ENCODE measurements around the gene HMGB3.

- TF ChIP-seq, protein P1, sequence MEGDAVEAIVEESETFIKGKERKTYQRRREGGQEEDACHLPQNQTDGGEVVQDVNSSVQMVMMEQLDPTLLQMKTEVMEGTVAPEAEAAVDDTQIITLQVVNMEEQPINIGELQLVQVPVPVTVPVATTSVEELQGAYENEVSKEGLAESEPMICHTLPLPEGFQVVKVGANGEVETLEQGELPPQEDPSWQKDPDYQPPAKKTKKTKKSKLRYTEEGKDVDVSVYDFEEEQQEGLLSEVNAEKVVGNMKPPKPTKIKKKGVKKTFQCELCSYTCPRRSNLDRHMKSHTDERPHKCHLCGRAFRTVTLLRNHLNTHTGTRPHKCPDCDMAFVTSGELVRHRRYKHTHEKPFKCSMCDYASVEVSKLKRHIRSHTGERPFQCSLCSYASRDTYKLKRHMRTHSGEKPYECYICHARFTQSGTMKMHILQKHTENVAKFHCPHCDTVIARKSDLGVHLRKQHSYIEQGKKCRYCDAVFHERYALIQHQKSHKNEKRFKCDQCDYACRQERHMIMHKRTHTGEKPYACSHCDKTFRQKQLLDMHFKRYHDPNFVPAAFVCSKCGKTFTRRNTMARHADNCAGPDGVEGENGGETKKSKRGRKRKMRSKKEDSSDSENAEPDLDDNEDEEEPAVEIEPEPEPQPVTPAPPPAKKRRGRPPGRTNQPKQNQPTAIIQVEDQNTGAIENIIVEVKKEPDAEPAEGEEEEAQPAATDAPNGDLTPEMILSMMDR (IDR thresholded peaks at IDR 0.05): no peak
- TF ChIP-seq POLR2A (IDR thresholded peaks at IDR 0.05) (no peak), POLR2AphosphoS5 (IDR thresholded peaks at IDR 0.05; ENCODE audit: insufficient read depth in 1 of 2, low read depth in 1 of 2) (no peak)
Measured at GRCh38 chrX:150933945-150934350, 49.2 kb upstream of the HMGB3 start.

All from vagina (tissue), 2 donors.